Midbrain (tissue), 1 donor: ENCODE measurements around the gene ATOX1.
"Not testable (repeated sequence)": the region's sequence is repeated elsewhere in the genome, so short reads cannot be mapped to it uniquely, and the experiment has no call there.

Source experiments
- DNase-seq: peaks from one replicate; lab custom pipeline; 2025; lab: John Stamatoyannopoulos, UW

The ATOX1 gene

DNA sequence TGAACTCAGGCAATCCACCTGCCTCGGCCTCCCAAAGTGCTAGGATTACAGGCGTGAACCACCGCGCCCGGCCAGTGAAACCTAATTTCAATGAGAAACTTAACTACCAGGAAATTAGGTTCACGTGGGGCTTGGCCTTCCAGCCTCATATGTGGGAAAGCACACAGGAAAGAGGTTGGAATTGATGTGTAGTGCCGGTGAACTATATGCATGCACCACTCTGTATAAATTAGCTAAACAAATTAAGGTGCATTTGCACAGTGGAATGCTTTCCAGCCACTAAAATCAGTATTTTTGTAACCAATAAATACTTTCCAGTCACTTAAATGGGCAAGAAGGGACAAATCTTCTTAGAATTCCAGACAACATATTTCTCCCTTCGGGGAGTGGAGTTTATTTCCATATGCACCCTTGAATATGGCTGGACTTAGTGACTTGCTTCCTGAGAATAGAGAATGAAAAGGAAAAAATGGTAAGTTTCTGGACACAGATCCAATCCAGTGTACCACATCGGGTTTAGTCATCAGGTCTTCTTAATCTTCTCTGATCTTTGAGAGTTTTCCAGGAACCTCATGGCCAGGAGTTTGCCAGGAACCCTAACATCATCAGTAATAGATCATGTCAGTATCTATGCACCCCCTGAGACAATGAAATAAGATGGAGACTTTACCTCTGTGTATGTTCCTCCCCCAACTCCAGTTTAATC, 24.9 kb downstream of the ATOX1 start:
- no peak for DNase-seq

GRCh38 chr5:151730381-151730780, 28.1 kb downstream of the ATOX1 start:
- DNase-seq: no peak

- not testable (repeated sequence) for DNase-seq
These were observed 28.8 kb downstream of the ATOX1 start for GRCh38 chr5:151729597-151729996.

GRCh38 chr5:151724360-151724759, 34.1 kb downstream of the ATOX1 start:
- DNase-seq: peak; percentile 80

- no peak for DNase-seq
These were observed 35.9 kb downstream of the ATOX1 start for GRCh38 chr5:151722546-151722945.

DNA sequence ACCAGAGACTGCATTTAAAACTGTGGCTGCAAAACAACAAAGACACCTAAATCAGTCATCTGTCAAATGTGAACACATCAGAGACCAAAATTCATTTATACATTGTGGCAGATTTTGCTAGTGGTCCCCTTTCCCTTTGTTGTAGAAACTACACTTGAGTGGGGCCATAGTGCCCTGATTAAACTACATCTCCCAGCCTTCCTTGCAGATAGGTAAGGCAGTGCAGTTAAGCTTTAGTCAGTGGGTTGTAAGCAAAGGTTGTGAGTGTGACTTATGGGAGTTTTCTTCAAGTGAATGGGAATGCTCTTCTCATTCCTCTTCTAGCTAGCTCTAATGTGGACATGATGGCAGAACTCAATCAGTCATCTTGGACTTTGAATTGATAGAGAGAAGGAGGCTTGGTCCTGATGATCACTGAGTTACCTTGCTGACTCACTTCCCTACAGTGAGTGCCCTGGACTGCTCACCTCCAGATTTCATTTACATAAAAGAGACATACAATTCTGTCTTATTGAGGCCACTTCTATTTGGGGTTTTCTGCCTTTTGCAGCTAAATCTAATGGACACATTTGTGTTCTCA, 36.5 kb downstream of the ATOX1 start:
- no peak for DNase-seq

DNA sequence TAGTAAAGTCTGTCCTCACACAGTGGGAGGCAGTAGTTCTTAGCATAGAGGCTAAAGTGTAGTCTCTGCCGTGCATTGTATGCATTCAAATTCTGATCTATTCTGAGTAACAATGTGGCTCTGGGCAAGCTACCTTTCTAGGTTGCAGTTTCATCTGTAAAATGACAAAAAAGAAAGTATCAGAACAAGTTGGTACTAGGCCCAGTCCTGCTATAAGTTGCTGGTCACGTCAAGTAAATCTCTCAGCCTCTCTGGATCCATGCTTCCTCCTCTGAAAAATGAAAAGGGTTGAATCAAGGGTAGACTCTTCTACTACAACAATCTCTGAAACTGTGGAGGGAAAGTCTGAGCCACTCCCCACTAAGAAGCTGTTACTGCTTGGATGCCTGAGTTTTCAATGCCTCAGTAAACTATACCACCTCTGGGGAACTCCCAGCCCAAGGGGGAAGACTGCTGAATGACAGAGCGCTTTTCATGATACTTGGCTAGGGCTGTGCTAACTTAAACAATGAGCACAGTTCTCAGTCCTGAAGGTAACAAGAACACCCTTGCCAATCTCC, 37.3 kb downstream of the ATOX1 start:
- DNase-seq: no peak

DNA sequence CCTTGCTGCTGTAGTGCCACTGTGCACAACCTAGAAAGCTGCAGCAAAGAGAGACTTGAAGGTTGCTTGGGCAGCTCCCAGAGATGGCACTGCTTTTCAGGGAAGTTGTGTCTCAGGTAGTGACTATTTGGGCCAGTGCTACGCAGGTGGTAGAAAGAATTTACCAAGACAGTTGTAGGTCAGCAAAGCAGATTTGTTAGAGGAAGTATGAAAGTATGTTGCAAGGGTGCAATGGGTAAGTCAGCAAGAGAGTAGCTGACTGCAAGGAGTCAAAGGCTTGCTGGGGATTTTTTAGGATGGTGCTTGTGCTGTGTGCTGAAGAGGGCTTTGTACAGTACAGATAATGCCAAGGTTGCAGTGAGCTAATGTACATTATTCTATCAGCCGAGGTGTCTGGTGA, 38.2 kb downstream of the ATOX1 start:
- DNase-seq: no peak

- DNase-seq: no peak
These were observed 39.0 kb downstream of the ATOX1 start for GRCh38 chr5:151719228-151720000.

DNA sequence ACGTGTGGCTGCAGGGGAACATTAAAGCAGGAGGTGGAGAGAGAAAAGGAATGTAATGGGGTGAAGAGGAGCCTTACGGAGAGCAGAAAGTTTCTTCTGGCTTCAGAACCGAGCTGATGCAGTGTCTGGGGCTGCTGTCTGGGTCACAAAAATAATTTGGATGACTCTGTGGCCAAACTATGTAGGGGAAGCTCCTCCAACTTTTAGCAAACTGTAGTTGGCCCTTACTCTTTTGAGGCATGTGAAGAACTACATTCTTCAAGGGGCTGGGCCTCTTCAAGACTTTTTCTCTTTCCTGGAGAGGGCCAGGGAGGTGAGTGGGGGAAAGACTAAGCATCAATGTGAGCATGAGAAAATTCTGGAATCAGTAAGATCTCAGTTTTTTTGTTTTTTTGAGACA, 39.8 kb downstream of the ATOX1 start:
- no peak for DNase-seq

DNA sequence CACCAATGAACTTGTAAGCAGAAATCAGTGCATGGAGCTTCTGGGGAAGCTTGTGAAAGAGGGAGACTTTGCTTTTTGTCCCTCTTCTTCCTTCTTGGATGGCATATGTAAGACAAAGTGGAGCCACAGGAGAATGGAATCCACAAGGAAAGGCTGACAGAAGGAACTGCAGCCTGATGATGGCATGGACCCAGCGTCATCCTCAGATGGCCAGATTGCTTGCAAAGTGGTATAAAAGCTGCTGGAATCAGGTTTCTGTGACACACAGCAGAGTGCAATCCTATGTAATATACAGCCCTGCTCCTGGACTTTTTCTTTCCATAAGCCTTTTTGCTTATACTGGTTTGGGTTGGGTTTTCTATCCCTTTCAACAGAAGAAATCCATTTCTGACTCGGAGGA, 40.3 kb downstream of the ATOX1 start:
- DNase-seq: no peak

DNA sequence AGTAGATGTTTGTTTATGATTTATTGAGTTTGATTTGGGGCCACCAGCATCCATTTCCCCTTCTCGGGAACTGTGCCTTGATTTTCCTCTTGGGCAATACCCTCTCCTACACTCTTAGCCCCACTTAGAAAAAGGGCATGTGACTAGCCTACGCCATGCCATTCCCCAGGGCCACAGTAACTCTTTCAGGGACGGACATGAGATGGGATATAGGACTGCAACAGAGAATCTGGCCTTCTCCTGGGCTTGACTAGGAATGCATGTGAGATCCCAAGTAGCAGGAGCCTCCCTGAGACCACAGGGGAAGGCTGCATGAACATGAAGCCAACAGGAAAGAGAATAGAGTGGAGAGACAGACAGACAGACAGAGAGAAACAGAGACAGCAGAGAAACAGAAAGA, 41.0 kb downstream of the ATOX1 start:
- no peak for DNase-seq

DNA sequence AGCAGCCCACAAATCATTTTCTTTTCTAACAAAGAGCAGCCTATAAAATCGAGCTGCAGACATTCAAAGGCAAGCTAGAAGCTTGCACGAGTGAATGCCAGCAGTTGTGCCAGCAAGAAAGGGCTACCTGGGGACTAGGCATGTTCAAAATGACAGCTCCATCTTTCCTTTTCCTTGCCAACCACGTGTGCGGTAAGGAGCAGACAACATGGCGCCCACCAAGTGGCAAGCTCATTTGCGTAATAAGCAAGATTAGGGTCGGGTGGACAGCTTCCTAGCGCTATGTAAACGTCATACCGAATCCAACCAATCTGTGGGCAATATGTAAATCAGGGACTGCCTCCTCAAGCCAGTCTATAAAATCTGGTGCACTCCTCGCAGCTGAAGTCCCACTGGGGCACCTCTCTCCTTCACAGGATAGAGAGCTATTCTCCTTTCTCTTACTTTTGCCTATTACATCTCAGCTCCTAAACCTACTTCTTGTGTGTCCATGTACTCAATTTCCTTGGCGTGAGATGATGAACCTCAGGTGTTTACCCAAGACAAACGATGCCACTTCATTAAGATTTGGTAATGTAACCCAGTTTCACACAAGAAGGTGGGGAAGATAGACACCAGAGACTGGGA, 49.2 kb downstream of the ATOX1 start:
- no peak for DNase-seq

GRCh38 chr5:151708126-151708525, 50.3 kb downstream of the ATOX1 start:
- no peak for DNase-seq

- DNase-seq: no peak
These were observed 50.9 kb downstream of the ATOX1 start for GRCh38 chr5:151707567-151707966.

- no peak for DNase-seq
These were observed 51.5 kb downstream of the ATOX1 start for GRCh38 chr5:151706906-151707305.

DNA sequence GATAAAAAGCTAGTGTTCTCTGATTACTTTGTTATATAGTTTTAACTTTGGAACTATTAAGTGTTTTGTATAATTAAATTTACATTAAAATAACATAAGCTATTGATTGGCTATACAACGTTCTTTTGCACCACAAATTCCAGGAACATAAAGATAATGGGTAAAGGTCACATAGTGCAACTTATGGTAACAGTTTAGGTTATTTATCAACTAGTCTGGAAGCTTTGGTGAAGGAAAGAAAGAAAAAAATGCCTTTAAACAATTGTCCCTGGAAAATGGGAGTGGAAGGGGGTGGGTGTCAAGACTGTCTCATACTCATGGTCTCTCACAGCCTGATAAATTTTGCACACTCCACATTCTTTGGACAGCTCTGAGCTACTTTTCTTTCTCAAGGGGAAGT, 54.7 kb downstream of the ATOX1 start:
- no peak for DNase-seq

- DNase-seq: no peak
These were observed 55.2 kb downstream of the ATOX1 start for GRCh38 chr5:151703227-151703626.

GRCh38 chr5:151700820-151701219, 57.6 kb downstream of the ATOX1 start:
- DNase-seq: no peak

GRCh38 chr5:151700296-151700695, 58.1 kb downstream of the ATOX1 start:
- DNase-seq: no peak

- DNase-seq: no peak
These were observed 59.1 kb downstream of the ATOX1 start for GRCh38 chr5:151699071-151699901.

DNA sequence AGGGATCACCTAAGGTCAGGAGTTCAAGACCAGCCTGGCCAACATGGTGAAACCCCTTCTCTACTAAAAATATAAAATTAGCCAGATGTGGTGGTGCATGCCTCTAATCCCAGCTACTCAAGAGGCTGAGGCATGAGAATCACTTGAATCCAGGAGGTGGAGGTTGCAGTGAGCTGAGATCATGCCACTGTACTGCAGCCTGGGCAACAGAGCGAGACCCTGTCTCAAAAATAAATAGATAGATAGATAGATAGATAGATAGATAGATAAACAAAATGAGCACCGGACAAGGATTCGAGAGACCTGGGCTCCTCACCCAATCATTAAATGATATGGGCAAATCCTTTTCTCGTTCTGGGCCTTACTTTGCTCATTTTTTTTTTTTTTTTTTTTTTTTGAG, 60.4 kb downstream of the ATOX1 start:
- DNase-seq: not testable (repeated sequence)
